Fibroblast of gingiva (primary cell): ENCODE data around the gene COMT.
A peak's percentile ranks its signal among the peaks of the same experiment; 100 is the strongest.

ENCODE experiments used
- DNase-seq: peaks from one replicate; pipeline ENCODE4 v3.0.0-alpha.2; 2011; ENCODE audit warnings: low read depth

Gene COMT

DNA sequence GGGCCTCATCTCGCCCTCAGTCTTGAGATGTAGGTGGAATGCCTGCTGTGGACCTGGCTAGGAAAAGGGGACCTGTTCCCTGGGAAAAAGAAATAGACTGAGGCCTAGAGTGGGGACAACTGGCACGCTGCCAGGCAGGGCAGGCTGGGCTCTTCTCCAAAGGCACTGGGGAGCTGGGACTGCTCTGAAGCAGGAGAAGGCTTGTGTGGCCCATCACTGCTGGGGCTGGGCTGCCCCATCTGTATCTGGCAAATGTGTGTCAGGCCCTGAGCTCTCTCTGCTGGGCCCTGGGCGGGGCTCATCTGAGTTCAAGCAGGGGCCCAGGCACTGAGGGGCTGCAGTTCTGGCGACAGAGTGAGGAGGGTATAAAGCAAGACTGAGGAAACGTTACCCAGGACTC lies 42.2 kb downstream of the COMT start:
- DNase-seq: no peak

DNA sequence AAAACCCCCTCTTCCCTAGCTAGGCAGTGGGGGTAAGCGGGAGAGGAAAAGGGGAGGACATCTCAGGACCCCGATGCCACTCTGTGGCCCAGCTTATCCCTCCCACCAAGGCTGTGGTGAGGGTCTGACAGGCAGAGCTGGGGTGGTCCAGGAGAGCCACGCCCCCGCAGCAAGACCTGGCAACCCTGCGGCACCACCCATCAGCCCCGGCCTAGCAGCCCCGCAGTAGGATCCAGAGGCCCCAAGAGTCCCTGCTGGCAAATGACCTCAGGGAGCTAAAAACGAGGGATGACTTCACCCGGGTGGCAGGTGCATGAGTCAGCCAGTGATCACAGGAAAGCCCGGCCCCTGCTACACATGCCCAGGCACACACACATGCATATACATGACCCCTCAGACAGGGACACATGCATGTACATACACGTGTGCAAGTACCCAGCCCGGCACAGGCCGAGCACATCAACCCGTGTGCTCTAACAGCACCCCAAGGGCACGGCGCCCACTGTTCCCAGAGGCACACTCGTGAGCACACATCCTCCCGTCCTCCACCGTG lies 42.7 kb downstream of the COMT start:
- DNase-seq: no peak

DNA sequence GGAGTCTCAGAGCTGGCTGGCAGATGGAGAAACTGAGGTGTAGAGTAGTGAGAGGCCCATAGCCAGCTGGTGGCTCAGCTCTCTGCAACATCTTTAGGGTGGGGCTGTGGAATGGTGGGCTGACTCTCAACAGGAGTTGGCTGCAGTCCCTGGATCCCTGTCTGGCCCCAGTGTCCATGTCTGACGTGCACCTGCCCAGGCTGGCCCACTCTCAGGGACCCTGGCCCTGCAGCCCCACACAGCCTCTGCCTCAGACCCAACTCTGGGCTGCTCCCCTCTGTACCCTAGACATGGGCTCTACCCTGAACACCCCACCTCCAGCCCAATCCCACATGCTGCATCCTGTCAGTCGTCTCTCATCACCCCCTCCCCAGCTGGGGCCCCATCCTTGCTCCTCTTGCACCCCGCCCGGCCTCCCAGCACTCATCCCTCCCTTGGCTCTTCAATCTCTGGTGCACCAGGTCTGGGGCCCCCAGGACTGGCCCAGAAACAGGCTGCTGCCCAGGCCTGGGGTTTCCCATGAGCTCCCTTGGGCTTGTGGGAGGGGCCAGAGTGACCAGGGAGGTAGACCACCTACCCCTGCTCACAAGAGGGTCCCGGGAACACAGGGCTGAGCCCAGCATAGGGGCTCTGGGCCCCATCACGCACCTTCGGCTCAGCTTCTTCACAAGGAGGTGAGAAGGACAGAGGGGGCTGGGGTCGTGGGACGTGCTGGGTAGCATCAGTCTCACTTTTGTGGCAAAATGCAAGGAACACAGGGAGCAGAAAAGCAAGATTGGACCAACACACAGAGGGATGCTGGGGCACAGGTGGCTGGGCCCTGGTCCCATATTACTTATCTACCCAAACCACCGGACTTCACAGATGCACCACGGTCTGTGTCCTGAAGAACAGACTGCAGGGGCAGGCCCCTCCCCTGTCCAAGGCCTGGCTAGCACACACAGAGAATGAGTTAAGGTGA lies 43.6 kb downstream of the COMT start:
- DNase-seq: no peak

DNA sequence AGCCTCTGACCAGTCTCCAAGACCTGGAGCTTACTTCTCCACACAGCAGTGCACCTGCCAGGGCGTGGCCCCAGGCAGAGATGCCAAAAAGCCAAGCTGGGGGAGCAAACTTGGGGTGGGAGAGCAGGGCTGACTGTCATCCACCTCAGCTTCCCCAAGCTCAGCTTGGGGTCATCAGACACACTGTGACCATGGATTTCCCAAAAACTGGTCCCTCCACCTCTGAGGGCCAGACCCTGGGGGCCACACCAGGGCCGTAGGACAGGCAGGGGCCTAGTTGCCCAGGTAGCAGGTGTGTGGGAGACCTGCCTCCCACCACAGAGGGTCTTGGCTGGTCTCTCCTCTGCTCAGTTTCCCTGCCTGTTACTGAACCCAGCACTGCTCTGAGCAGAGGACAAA lies 44.4 kb downstream of the COMT start:
- DNase-seq: no peak

DNA sequence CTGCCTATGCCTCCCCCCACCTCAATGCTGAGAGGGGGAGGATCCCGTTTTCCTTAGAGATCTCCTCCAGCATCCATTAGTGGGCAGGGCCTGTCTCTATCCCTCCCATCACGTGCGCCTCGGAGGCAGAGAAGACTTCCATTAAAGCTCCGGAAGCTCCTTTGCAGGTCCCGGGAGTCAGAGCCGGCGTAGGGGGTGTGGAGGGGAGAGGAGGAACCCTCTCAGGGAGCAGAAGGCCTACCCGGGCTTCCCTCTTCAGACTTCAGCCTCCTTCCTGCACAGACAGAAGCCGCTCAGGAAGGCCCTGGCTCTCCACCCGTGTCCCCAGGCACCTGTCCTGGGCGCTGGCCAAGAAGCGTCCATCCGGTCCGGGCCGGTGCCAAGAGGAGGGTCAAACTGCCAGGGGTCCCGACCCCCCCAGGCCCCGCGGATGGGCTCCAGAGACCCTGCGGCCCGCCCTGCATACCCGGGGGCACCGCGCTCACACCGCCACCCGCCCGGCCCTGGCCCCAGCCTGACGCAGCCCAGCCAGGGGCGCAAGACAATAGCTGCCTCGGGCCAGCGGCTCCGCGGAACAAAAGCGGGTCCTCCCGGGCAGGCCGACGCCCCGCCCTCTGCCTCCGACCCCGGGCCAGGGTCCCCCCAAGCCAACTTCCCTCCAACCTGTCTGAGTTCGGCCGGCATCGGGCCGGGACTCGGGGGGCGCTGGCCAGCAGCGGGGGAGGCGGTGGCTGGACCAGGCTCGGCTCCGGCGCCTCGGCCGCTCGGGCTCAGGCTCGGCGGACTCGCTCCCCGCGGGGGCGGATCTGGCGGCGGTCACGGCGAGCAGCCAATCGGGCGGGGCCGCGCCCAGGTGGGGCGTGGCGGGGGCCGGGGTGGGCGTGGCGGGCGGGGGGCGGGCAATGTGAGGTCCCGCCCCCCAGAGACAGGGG lies 45.1 kb downstream of the COMT start:
- DNase-seq: peak; percentile 54

DNA sequence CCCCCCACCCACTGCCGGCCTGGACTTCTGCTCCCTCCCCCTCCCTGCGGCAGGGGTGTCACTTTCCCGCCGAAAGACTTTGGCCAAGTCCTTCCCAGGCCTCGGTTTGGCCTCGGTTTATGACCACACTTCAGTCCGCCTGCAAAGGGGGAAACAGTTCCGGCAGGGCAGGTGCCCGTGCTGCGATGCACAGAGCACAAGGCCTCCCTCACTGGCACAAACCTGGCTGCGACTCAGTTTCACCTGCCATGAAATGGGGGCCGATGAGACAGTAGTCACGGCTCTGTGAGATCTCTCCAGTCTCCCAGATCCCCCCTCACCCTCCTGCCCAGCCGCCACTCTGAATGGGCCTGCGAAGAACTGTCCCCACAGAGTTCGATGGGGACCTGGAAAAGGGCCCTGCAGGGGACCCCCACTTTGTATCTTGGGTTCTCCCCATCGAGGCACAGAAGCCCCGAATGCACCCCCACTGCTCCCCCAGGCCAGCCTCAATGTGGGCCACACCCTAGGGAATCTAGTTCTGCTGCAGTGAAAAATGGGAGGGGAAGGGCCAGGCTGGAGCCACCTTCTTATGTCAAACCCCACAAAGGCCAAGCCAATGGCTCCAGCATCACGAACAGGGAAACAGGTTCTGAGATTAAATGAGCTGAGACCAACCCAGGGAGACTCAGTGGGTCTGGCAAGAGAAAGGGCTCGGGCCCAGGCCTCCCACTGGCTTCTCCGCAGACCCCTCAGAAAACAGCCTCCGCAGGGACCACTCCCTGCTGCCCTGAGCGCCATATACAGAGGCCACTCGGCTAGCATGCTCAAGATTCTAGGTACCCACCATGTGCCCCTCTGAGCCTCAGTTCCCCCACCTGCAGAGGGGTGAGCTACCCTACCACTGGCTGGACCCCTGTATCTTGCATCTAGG lies 46.1 kb downstream of the COMT start:
- DNase-seq: no peak

DNA sequence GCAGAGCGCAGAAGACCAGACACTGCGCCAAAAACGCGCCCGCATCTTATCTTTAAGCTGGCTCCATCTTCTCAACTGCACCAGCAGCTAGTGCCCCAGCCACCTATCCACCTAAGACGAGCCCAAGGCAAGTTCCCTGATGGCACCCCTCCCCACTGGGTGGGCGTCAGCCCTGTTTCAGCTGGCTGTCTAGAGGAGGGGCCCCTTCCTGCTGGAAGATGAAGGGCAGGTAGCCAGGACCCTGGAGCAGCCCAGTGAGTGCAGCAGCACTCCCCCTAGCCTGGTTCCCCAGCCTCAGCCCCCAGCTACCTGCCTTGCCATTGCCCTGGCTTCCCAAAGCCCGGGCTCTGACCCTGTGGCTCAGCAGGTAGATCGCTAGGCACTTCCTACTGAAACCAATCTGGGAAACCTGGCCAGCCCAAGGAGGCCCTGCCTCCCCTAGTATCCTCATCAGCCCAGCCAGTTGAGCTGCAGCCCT lies 46.8 kb downstream of the COMT start:
- DNase-seq: no peak

DNA sequence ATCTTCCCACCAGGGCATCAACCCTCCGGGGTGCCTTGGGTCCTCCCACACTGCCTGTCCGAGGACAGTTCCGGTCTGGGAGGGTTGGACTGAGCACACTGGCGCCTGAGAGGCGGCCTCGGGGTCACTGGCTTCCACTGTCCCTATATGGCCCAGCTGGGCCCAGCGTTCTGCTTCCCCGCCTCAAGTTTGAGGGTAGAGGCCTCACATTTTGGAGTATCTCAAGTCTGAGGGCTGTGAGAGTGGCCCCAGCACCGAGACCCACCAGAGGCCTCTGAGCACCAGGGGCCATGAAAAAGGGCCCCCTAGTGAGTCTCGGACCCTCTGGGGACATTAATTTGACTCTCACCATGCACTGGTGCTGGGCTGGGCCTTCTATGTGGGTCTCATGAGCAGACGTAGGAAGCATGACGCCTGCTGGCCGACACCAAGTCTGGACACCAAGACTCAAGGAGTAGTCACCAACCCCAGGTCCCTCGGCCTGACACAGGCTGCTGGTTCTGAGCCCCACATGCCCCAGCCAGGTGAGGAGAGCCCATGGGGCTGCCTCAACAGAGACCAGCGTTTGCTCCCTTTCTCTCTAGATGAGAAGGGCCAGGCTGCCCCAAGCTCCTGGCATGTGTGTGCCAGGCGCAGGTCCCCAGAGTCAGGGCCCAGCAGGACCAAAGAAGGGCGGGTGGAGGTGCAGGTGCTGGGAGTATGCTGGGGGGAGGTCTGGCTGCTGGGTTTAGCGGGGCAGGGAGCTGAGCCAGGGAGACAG lies 47.6 kb downstream of the COMT start:
- DNase-seq: no peak

DNA sequence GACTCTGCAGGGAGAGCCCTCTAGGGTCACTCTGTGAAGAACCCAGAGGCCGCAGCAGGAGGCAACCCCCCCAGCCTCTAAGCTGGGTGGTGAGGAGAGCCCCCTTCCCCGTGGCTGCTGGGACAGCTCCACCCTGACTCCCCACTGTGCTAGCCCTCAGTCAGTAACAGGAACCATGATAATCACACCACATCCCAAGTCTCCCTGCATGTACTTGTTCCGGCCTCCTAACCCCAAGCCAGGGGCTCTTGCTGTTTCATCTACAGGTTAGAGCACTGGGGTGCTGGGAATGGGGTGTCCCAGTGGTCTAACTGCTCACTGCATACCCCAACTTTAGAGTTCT lies 48.1 kb downstream of the COMT start:
- no peak for DNase-seq

DNA sequence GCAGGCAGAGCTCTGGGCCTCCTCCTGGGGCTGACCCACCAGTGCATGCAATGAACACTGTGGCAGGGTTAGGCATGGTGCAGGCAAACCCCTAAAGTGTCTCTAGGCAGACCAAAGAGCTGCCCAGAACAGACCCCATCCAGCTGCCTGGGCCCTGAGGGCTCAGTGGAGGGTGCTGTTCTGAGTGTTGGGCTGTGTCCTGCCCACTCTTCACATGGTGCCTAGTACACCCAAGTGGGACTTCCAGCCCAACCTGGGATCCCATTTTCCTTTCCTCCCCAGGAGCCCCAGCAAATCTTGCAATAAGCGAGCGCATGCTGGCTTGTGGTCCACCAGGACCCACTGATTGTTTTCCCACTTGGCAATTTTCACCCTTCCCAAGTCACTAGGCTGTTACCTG lies 48.6 kb downstream of the COMT start:
- DNase-seq: no peak

DNA sequence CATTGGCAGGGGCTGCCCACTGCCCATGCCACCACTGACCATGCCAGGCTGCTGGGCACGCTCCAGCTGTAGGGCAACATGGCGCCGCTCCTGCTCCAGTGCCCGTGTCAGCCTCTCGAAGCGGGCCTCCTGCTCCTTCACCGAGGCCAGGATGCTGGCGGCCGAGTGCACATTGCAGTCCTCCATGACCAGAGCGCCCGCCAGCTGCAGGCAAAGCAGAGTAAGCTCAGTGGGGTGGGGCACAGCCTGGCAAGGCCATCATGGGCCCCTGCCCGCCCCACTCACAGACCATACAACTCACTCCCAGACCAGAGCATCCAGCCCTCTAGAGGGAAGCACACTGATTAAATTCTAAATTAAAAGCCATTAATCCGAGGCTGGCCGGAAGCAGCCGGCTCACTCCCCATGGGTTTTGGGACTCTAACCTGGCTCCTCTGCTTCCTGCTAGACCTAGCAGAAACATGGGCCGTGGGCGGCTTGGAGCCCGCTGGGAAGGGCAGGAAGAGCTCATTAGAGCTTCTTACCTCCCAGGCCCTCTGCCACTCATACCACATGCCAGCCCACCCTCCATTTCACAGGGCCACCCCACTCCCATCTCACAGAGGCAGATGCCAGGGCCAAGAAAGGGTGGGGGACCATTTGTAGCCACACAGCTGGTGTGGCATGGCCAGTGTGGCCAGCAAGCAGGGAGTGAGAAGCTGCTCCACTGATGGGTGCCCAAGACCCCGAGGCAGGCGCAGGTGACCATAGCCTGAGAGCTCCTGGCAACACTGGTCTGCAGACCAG lies 49.2 kb downstream of the COMT start:
- no peak for DNase-seq

DNA sequence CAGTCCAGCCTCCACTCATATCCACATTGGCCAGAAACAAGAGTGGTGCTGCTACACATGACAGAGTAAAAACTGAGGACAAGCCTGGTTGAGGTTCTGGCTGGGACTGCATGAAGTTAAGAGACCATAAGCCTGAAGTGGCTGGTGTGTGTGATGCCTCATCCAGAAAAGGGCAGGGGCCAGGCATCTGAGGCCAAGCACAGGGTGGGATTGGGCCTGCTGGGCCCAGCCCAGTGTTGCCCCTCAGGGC lies 49.7 kb downstream of the COMT start:
- no peak for DNase-seq

DNA sequence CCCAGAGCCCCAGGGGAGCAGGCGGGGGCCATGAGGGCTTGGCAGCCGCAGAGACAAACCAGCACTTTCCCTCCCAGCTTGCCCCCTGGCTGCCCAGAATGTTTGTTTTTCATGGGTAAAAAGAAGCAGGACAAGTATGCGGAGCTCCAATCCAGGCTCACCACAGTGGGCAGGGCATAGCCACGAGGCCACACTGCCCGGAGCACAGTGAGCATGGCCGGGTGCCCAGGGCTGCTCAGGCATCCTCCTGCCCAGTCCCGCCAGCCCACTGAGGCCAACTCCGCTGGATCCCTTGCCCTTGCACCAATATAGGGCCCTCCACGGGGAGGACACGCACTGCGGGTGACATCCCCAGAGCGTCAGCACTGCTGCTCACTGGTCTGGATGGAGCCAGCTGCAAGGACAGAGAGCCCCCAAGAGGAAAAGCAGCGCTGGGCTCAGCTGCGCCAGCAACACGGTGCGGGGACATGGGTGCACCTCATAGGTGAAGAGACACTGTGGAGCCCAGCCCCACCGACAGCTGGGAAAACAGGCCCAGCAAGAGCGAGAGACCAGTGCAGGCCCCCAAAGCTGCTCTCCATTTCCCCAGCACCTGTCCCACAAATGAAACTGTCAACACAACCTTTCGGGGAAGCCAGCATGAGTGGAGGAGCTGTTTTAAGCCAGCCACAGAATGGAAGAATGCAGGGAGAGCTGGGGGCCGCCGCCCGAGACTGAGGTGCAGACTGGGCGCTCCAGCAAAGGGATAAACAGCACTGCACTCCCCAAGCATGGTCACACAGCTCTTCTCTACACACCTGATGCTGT lies 50.3 kb downstream of the COMT start:
- DNase-seq: peak; percentile 79

DNA sequence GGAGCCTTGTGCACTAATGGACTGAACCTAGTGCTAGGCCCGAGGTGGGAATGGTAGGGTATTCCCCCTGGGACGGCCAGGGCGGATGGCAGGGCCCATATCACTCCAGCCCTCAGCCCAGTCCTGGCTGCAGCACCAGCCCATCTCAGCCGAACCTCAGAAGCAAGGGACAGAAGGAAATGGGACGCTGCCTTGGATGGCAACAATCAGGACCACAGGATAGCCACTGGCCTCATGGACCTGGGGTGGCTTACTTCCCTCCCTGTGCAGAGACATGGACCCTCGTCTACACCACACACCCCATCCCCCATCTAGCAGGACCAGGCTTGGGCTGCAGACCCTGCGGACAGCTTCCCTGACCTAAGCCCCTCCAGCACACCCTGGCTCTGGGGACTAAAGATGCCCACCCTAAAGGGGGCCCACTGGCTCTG lies 50.9 kb downstream of the COMT start:
- no peak for DNase-seq

DNA sequence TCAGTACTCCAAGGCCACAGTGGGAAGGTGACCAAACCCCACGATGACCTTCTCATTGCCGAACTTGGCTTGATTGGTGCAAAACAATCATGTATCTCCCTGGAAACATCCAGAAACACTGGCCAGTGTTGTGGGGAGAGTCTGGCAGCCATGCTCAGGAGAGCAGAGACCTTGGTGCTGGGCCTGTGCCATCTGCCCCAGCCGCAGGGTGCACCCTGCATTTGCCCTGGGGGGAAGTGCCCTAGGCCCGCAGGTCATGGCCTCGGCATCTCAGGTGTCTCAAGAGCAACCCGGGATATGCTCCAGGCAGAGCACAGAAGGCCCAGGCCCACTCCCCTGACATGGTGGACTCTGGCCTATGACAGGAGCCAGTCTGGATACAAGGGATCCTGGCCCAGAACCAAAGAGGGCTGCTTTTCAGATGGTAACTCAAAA lies 51.4 kb downstream of the COMT start:
- no peak for DNase-seq

DNA sequence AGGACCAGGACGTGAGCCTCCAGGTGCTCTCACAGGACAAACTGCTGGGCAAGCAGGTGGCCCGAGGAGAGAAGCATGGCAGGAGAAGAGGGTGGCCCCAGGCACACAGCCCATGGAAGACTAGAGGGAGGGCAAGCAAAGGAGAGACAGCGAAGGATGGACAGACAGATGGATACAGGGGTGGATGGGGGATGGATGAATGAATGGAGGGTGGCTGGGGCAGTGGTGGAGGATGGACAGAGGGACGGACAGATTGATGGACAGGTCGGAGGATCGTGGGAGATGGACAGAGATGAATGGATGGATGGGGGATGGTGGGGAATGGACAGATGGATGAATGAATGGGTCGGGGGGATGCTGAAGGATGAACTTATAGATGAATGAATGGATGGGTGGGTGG lies 52.4 kb downstream of the COMT start:
- no peak for DNase-seq

DNA sequence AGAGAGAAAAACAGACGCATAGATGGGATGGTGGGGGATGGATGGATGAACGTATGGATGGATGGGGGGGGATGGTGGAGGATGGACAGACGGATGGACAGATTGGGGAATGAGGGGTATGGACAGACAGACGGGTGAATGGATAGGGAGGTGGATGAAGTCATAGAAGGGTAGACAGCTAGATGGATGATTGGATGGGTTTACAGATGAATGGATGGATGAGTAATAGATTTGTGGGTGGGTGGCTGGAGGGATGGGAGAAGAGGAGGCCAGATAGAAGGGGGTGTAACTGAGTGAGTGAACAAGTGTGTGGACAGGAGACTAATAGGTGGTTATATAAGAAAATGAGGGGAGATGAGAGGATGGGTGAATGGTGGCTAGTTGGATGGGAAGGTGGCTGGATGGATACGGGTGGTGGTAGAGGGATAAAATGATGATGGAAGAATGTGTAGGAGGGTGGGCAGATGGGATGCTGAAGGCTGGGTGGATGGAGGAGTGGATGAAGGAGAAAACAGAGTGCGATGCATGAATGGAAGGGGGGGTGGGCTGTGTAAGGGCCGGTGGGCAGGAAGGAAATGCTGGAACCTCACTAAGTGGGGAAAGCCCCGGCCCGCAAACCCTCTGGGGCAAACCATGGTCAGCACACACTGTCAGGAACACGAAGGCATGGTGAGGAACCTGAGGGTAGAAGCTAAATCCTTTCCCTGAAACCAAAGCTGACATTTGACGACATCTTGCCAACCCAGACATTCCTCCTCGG lies 53.5 kb downstream of the COMT start:
- no peak for DNase-seq

DNA sequence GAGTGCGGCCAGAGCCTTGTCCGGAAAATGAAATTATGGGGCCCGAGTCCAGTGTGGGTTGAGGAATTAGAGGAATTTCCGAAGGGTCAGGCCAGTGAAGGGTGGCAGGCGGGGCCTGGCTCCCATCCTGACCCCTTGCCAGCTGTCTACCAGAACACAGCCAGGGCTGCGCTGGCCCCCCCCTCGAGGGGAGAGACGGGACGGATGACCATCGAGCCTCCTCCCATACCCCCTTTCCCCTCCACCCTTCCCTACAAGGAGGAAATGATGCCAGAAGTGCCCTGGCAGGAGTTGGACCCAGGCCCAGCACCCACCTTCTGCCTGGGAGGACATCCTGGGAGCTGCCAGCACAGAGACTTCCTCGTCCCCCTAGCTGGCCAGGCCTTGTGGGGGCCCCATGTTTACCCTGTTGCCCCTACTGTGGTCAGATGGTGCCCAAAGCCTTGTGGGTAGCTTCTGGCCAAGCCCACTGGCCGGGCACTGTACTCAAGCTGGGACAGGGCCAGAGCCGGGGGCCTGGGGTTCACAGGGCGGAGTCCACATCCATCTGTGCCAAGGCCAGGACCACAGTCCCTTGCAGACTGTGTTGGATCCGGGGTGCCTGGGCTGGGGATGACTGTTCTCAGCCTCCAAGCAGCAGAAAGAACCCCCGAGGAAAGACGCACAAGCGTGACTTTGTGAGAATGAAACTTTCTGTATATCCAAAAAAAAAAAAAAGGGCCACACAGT lies 54.2 kb downstream of the COMT start:
- DNase-seq: peak; percentile 86
